Activated CD8-positive, alpha-beta T cell treated with anti-CD3 and anti-CD28 coated beads, Interleukin-2, amount 10 ng/mL, durations not matched to agents 7 days and 5 days (primary cell): ENCODE measurements around the gene GSTT2B. TPM values are rescaled to one million over a fixed set of nuclear protein-coding genes. Genes with fewer than 3 reads are reported as not detected.
A peak's percentile ranks its signal among the peaks of the same experiment; 100 is the strongest.
"Not testable (repeated sequence)": the region's sequence is repeated elsewhere in the genome, so short reads cannot be mapped to it uniquely, and the experiment has no call there.

Experiments
- ATAC-seq: fragments of 150-1000 bp; cut with Tn5 transposase; one replicate; pipeline ENCODE4 v1.10.0; 2021; ENCODE audit warnings: moderate library complexity
- CTCF ChIA-PET: fragments of 350-600 bp; sonication (Branson Sonifier 250); formaldehyde crosslinking; loops from one replicate; lab custom pipeline; 2021; ENCODE audit warnings: antibody characterized with exemption; lab: Charles Lee
- POLR2A ChIA-PET: fragments of 350-600 bp; sonication (Branson Sonifier 250); formaldehyde crosslinking; loops from one replicate; lab custom pipeline; 2021; ENCODE audit warnings: antibody characterized with exemption; lab: Charles Lee
- DNase-seq: peaks from one replicate; pipeline ENCODE4 v3.0.0-alpha.2; 2020
- H3K27ac Mint-ChIP-seq: one replicate; pipeline ENCODE4 v1.8.0; 2021; ENCODE audit warnings: mild to moderate bottlenecking, mixed read lengths
- H3K27me3 Mint-ChIP-seq: one replicate; pipeline ENCODE4 v1.8.0; 2021; ENCODE audit warnings: low read depth, mixed read lengths
- H3K36me3 Mint-ChIP-seq: one replicate; pipeline ENCODE4 v1.8.0; 2021; ENCODE audit warnings: low read depth, mixed read lengths
- H3K4me1 Mint-ChIP-seq: one replicate; pipeline ENCODE4 v1.8.0; 2021; ENCODE audit warnings: low read depth, mixed read lengths
- H3K4me3 Mint-ChIP-seq: one replicate; pipeline ENCODE4 v1.8.0; 2021; ENCODE audit warnings: mild to moderate bottlenecking, mixed read lengths
- H3K9me3 Mint-ChIP-seq: one replicate; pipeline ENCODE4 v1.8.0; 2022; ENCODE audit warnings: mixed read lengths; ENCODE audit not compliant: insufficient read depth
- total RNA-seq, 2 experiments: library from RNA; stranded (reverse); gene quantifications; one replicate each; pipeline ENCODE4 v1.2.3, GENCODE V29; 2021

The GSTT2B gene
- total RNA-seq, 2 experiments from 2014 or later: not detected

- POLR2A ChIA-PET: interaction anchor here (2.5 kb wide), 1 partner anchor 12 kb away, joined by 10 read pairs; no protein-coding TSS in a partner anchor
- Mint-ChIP-seq H3K27me3 (no peaks in the 10 kb centered on the region), H3K4me1 (peaks cover 27% of the 10 kb centered on the region), H3K4me3 (no peak overlapping the region), H3K36me3 (peaks cover 83% of the 10 kb centered on the region), H3K9me3 (peaks cover 13% of the 10 kb centered on the region), H3K27ac (no peak overlapping the region)
- CTCF ChIA-PET: no interaction called here
- ATAC-seq (no peak), DNase-seq (peak; percentile 16)
These were observed 35.9 kb downstream of the GSTT2B start for GRCh38 chr22:23925020-23925606.

- peaks cover 70% of the 10 kb centered on the region for H3K36me3 Mint-ChIP-seq
- peaks cover 27% of the 10 kb centered on the region for H3K4me1 Mint-ChIP-seq
- no peak overlapping the region for H3K4me3 Mint-ChIP-seq
- CTCF ChIA-PET: no interaction called here
- H3K9me3 Mint-ChIP-seq: peaks cover 13% of the 10 kb centered on the region
- peak; percentile 26 for DNase-seq
- H3K27me3 Mint-ChIP-seq: no peaks in the 10 kb centered on the region
- peak; percentile 77 for ATAC-seq
- peak overlapping the region; percentile 35 for H3K27ac Mint-ChIP-seq
- POLR2A ChIA-PET: interaction anchor here (1.1 kb wide), 1 partner anchor 10 kb away, joined by 3 read pairs; no protein-coding TSS in a partner anchor
These were observed 38.1 kb downstream of the GSTT2B start for GRCh38 chr22:23922921-23923320.

DNA sequence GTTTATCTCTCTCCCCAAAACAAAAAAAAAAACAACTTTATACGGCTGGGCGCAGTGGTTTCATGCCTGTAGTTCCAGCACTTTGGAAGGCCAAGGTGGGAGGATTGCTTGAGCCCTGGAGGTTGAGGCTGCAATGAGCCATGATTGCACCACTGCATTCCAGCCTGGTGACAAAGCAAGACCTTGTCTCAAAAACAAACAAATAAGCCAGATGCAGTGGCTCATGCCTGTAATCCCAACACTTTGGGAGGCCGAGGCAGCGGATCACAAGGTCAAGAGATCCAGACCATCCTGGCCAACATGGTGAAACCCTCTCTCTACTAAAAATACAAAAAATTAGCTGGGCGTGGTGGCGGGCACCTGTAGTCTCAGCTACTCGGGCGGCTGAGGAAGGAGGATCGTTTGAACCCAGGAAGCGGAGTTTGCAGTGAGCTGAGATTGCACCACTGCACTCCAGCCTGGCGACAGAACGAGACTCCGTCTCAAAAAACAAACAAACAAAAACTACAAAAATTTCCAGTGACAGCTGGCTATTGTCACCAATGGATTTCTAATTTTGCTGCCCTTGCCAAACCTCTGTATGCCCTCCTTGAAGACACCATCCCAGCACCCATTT lies 39.3 kb downstream of the GSTT2B start:
- H3K36me3 Mint-ChIP-seq: peaks cover 63% of the 10 kb centered on the region
- peak; percentile 9 for DNase-seq
- POLR2A ChIA-PET: interaction anchor here (1.1 kb wide), 1 partner anchor 10 kb away, joined by 3 read pairs; no protein-coding TSS in a partner anchor

DNA sequence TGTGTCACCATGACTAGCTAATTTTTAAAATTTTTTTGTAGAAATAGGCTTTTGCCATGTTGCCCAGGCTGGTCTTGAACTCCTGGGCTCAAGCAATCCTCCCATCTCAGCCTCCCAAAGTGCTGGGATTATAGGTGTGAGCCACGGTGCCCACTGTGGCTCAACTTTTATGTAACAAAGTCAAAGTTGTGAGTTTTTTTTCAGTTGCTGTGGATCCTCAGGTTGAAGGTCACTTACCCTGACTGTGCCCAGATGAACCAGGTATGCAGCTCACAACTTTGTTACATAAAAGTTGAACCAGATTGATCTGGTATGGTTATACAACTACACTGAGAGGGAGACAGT lies 40.8 kb downstream of the GSTT2B start:
- ChIA-PET CTCF (interaction anchor here (0.8 to 3.0 kb wide), 3 partner anchors 9 to 26 kb away, joined by 3 to 13 read pairs (median 3); partner anchors contain the start of gene MIF), POLR2A (interaction anchor here (1.1 kb wide), 1 partner anchor 8 kb away, joined by 3 read pairs; no protein-coding TSS in a partner anchor)
- Mint-ChIP-seq H3K36me3 (peaks cover 56% of the 10 kb centered on the region), H3K4me1 (peaks cover 27% of the 10 kb centered on the region)
- not testable (repeated sequence) for H3K9me3 Mint-ChIP-seq, ATAC-seq, H3K4me3 Mint-ChIP-seq, H3K27me3 Mint-ChIP-seq, H3K27ac Mint-ChIP-seq
- DNase-seq: peak; percentile 4

More for the DNA sequence above, 39.3 kb downstream of the GSTT2B start:
- not testable (repeated sequence) for H3K4me3 Mint-ChIP-seq, H3K27me3 Mint-ChIP-seq, H3K27ac Mint-ChIP-seq, ATAC-seq
- peaks cover 13% of the 10 kb centered on the region for H3K9me3 Mint-ChIP-seq
- CTCF ChIA-PET: interaction anchor here (3.0 kb wide), 1 partner anchor 28 kb away, joined by 13 read pairs; the partner anchor contains the start of gene MIF
- peaks cover 27% of the 10 kb centered on the region for H3K4me1 Mint-ChIP-seq

GRCh38 chr22:23915290-23915689 lies 45.7 kb downstream of the GSTT2B start:
- Mint-ChIP-seq H3K27ac (peak overlapping the region; percentile 10), H3K36me3 (peaks cover 34% of the 10 kb centered on the region), H3K27me3 (no peaks in the 10 kb centered on the region), H3K4me3 (no peak overlapping the region), H3K9me3 (no peaks in the 10 kb centered on the region), H3K4me1 (peaks cover 39% of the 10 kb centered on the region)
- CTCF ChIA-PET: no interaction called here
- ATAC-seq (no peak), DNase-seq (no peak)
- POLR2A ChIA-PET: no interaction called here

- H3K9me3 Mint-ChIP-seq: no peaks in the 10 kb centered on the region
- peaks cover 39% of the 10 kb centered on the region for H3K4me1 Mint-ChIP-seq
- peak overlapping the region; percentile 97 for H3K4me3 Mint-ChIP-seq
- ATAC-seq (peak; percentile 100), DNase-seq (peak; percentile 100)
- H3K36me3 Mint-ChIP-seq: peaks cover 32% of the 10 kb centered on the region
- ChIA-PET CTCF (interaction anchor here (0.8 to 2.4 kb wide), 7 partner anchors 12 to 329 kb away, joined by 3 to 33 read pairs (median 4); partner anchors contain the start of genes MIF and SLC2A11), POLR2A (interaction anchor here (0.6 to 3.8 kb wide), 10 partner anchors 9 to 982 kb away, joined by 3 to 39 read pairs (median 4); partner anchors contain the start of genes MIF and SLC2A11)
- no peaks in the 10 kb centered on the region for H3K27me3 Mint-ChIP-seq
- H3K27ac Mint-ChIP-seq: peak overlapping the region; percentile 99
These were observed 47.2 kb downstream of the GSTT2B start for GRCh38 chr22:23913661-23914353.

DNA sequence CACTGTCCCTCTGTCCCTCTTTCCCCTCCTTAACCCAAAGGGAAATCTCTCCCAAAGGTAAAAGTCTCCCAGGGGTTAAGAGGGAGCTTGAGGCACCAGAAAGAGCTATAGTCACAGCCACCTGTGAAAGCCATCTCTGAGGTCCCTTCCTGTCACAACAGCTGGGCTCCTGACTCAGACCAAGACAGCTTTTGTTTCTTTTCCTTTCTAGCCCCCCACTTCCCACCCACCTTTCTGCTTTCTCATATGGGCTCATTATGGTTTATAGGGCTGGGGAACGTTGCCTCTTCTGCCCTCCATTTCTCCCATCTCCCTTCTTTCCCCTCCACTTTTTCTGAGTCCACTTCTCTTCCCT lies 47.7 kb downstream of the GSTT2B start:
- peaks cover 32% of the 10 kb centered on the region for H3K36me3 Mint-ChIP-seq
- POLR2A ChIA-PET: interaction anchor here (0.6 to 3.8 kb wide), 10 partner anchors 10 to 982 kb away, joined by 3 to 39 read pairs (median 4); partner anchors contain the start of genes MIF and SLC2A11
- H3K27ac Mint-ChIP-seq: peak overlapping the region; percentile 99
- ATAC-seq (no peak), DNase-seq (peak; percentile 41)
- peak overlapping the region; percentile 97 for H3K4me3 Mint-ChIP-seq
- H3K9me3 Mint-ChIP-seq: no peaks in the 10 kb centered on the region
- H3K27me3 Mint-ChIP-seq: no peaks in the 10 kb centered on the region
- H3K4me1 Mint-ChIP-seq: peaks cover 39% of the 10 kb centered on the region
- CTCF ChIA-PET: interaction anchor here (0.8 to 2.4 kb wide), 7 partner anchors 11 to 329 kb away, joined by 3 to 33 read pairs (median 4); partner anchors contain the start of genes MIF and SLC2A11

GRCh38 chr22:23912293-23912903 lies 48.6 kb downstream of the GSTT2B start:
- ChIA-PET CTCF (interaction anchor here (1.3 to 2.4 kb wide), 3 partner anchors 10 to 62 kb away, joined by 5 to 33 read pairs (median 7); partner anchors contain the start of gene MIF), POLR2A (interaction anchor here (0.7 to 3.8 kb wide), 5 partner anchors 9 to 18 kb away, joined by 3 to 39 read pairs (median 8); partner anchors contain the start of gene MIF)
- H3K36me3 Mint-ChIP-seq: peaks cover 29% of the 10 kb centered on the region
- DNase-seq (no peak), ATAC-seq (no peak)
- H3K9me3 Mint-ChIP-seq: no peaks in the 10 kb centered on the region
- peak overlapping the region; percentile 23 for H3K27ac Mint-ChIP-seq
- peaks cover 39% of the 10 kb centered on the region for H3K4me1 Mint-ChIP-seq
- H3K4me3 Mint-ChIP-seq: peak overlapping the region; percentile 23
- no peaks in the 10 kb centered on the region for H3K27me3 Mint-ChIP-seq

DNA sequence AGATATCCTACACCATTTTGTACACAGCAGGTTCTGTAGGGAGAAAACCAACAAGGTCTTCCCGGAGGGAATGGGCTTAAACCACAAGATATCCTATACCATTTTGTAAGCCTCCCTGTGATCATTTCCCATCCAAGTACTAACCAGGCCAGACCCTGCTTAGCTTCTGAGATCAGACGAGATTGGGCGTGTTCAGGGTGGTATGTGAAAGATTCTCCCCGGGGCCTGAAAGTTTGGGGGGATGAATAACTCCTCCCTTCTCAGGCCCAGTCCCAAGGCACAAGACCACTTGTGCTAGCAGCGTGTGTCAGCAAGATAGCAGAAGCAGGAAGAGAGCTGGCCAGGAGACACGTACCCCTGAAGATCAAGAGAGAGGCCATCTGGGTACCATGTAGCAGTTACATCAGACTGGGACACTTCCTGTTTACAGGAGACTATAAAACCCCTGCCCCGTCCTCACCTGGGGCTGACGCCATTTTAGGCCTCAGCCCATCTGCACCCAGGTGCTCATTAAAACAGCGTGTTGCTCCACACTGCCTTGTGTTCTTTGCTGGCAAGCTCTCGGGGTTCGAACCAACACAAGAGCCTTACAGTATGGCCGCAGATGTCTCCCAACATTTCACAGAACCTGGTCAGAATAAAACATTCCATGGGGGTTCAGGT lies 49.5 kb downstream of the GSTT2B start:
- Mint-ChIP-seq H3K27ac (no peak overlapping the region), H3K27me3 (no peaks in the 10 kb centered on the region), H3K4me1 (peaks cover 39% of the 10 kb centered on the region), H3K4me3 (no peak overlapping the region), H3K9me3 (no peaks in the 10 kb centered on the region), H3K36me3 (peaks cover 25% of the 10 kb centered on the region)
- ATAC-seq (no peak), DNase-seq (no peak)
- ChIA-PET POLR2A (interaction anchor here (0.7 to 3.8 kb wide), 3 partner anchors 10 to 99 kb away, joined by 3 to 39 read pairs (median 3); partner anchors contain the start of genes CABIN1 and MIF), CTCF (no interaction called here)

- no peak overlapping the region for H3K4me3 Mint-ChIP-seq
- ChIA-PET POLR2A (interaction anchor here (1.0 to 3.8 kb wide), 3 partner anchors 16 to 100 kb away, joined by 3 to 39 read pairs (median 3); partner anchors contain the start of genes CABIN1 and MIF), CTCF (interaction anchor here (1.0 to 1.9 kb wide), 2 partner anchors 9 to 17 kb away, joined by 3 to 7 read pairs; partner anchors contain the start of gene MIF)
- H3K27ac Mint-ChIP-seq: no peak overlapping the region
- H3K4me1 Mint-ChIP-seq: peaks cover 39% of the 10 kb centered on the region
- no peak for DNase-seq
- no peaks in the 10 kb centered on the region for H3K9me3 Mint-ChIP-seq
- no peaks in the 10 kb centered on the region for H3K27me3 Mint-ChIP-seq
- H3K36me3 Mint-ChIP-seq: peaks cover 21% of the 10 kb centered on the region
- no peak for ATAC-seq
These were observed 50.4 kb downstream of the GSTT2B start for GRCh38 chr22:23910496-23911190.
